Psoas muscle (tissue), 8 donors: ENCODE data around the gene GRAMD1B. TPM values are rescaled to one million over a fixed set of nuclear protein-coding genes. Genes with fewer than 3 reads are reported as not detected.

ENCODE experiments used
- ATAC-seq, 4 donors: fragments of 200-7000 bp; cut with Tn5 transposase; one replicate each; pipeline ENCODE4 v1.9.1; 2020; ENCODE audit warnings: moderate library complexity in 3 of 4, mild to moderate bottlenecking in 2 of 4
- DNase-seq, 2 donors: peaks; one replicate each; pipeline ENCODE4 v3.0.0-alpha.2; 2020
- H3K27ac ChIP-seq: fragments of 200-600 bp; one replicate; pipeline ENCODE4 v1.8.0; 2022
- H3K27me3 ChIP-seq, 3 donors: fragments of 200-600 bp in 1 of 3; one replicate each; pipeline versions ENCODE4 v1.6.1 to v1.8.0; 2013 to 2022; ENCODE audit warnings: low read length in 2 of 3, mild to moderate bottlenecking in 2 of 3, moderate library complexity in 1 of 3; ENCODE audit not compliant: insufficient read depth in 3 of 3
- H3K36me3 ChIP-seq, 2 donors: fragments of 200-600 bp in 1 of 2; one replicate each; pipeline versions ENCODE4 v1.6.1 to v1.8.0; 2013 to 2022; ENCODE audit warnings: low read depth in 1 of 2, mild to moderate bottlenecking in 1 of 2, moderate library complexity in 1 of 2; ENCODE audit not compliant: insufficient read depth in 1 of 2
- H3K4me1 ChIP-seq: fragments of 200-600 bp; one replicate; pipeline ENCODE4 v1.8.0; 2022
- H3K4me3 ChIP-seq: fragments of 200-600 bp; one replicate; pipeline ENCODE4 v1.8.0; 2022; ENCODE audit warnings: mild to moderate bottlenecking
- H3K9me3 ChIP-seq: fragments of 200-600 bp; one replicate; pipeline ENCODE4 v1.8.0; 2022
- WGBS, 3 donors: extraction: QIAGEN DNeasy Blood & Tissue Kit; methylation state at CpG; one replicate each; pipeline versions ENCODE4 v1.1.6 to v1.1.7; 2013; 5-methylcytosine and 5-hydroxymethylcytosine counted together
- intact Hi-C, 2 donors: fragments of 100-400 bp; cut with DNase I; formaldehyde crosslinking; loops; one replicate each; pipeline versions ENCODE4 v1.11.0 to v1.14.2; 2022
- polyA plus RNA-seq, 3 donors: library from polyadenylated mRNA; stranded (reverse); fragments of 200-250 nt; gene quantifications; one replicate each; pipeline ENCODE4 v1.2.3, GENCODE V29; 2013
- total RNA-seq, 4 donors: library from RNA; stranded (reverse); fragmentation: NEBNext Ultra II Directional in 2 of 4; extraction: Animal tissue kit (Norgen Biotek cat#: 25700) in 2 of 4; gene quantifications; one replicate each; pipeline versions ENCODE4 v1.2.1 to v1.2.4, GENCODE V29; 2021 to 2023
- TF ChIP-seq, protein P1 (sequence below): fragments of 200-600 bp; IDR thresholded peaks from one replicate; pipeline ENCODE4 v1.8.0; 2022; ENCODE audit warnings: antibody characterized with exemption
- donor health status: healthy with polysubstance abuse.
- donor health status: DM: no; HTN: no; CAD: no; lungs with moderate emphysema.
- donor health status: Bipolar disorder and iron deficiency.
- donor health status: healthy.
- donor health status: DM: yes; HTN: yes; CAD: no.
- donor health status: DM: no; HTN: no; CAD: no.
- donor health status: DM: no; HTN: no; CAD: no.
- donor health status: DM: yes; HTN: yes; CAD: no.

Gene GRAMD1B
- total and polyA plus RNA-seq, 7 donors: 0.67 to 24.0 (median 6.8) TPM

DNA sequence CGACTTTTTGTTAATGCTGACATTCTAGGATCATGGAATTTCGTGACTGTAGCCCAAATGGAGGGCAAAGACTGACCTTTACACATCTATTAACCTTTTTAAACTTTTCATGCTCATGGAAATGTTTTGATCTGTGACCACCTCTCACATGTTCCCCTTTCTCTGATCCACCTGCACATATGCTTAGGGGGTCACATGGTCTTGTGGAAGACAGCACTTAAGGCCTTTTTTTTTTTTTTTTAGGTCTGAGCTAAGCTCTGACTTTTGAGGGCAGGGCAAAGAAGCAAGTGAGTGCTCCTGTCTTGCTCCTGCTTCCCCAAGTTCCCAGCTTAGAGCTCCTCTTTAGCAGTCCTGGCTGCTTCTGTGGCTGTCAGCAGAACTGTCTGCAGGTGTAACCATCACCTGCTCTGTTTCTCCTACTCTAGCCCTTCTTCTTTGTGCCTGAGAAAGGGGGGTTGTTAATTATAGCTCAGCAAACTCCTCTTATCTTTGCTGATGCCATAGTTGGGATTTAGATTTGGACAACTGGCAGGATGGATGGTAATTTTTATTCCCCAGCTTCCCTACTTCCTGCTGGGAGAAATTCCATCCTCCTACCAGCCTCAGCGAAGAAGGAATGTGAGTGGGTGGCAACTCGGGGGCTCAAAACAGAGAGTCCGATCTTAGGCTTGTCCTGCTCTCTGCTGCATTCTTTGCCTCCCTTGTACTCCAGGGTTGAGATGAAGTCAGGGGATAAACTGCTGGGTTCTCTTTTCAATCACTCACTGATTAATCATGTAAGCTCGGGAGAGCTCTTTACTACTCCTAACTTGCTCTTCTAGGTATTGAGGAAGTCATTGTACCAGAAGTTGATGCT lies 64.4 kb downstream of the GRAMD1B start:
- Histone ChIP-seq H3K9me3 (no peaks in the 10 kb centered on the region), H3K27ac (no peak overlapping the region), H3K4me3 (no peak overlapping the region), H3K27me3 (no peaks in the 10 kb centered on the region), H3K4me1 (no peaks in the 10 kb centered on the region), H3K36me3 (no peaks in the 10 kb centered on the region)
- TF ChIP-seq, protein P1, sequence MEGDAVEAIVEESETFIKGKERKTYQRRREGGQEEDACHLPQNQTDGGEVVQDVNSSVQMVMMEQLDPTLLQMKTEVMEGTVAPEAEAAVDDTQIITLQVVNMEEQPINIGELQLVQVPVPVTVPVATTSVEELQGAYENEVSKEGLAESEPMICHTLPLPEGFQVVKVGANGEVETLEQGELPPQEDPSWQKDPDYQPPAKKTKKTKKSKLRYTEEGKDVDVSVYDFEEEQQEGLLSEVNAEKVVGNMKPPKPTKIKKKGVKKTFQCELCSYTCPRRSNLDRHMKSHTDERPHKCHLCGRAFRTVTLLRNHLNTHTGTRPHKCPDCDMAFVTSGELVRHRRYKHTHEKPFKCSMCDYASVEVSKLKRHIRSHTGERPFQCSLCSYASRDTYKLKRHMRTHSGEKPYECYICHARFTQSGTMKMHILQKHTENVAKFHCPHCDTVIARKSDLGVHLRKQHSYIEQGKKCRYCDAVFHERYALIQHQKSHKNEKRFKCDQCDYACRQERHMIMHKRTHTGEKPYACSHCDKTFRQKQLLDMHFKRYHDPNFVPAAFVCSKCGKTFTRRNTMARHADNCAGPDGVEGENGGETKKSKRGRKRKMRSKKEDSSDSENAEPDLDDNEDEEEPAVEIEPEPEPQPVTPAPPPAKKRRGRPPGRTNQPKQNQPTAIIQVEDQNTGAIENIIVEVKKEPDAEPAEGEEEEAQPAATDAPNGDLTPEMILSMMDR: no peak
- no peak for DNase-seq
- intact Hi-C loops: no loop called here
- no peak for ATAC-seq
- WGBS, 3 donors: 57 to 67% (median 62%) methylated on average over 6 of the region's 6 CpGs

DNA sequence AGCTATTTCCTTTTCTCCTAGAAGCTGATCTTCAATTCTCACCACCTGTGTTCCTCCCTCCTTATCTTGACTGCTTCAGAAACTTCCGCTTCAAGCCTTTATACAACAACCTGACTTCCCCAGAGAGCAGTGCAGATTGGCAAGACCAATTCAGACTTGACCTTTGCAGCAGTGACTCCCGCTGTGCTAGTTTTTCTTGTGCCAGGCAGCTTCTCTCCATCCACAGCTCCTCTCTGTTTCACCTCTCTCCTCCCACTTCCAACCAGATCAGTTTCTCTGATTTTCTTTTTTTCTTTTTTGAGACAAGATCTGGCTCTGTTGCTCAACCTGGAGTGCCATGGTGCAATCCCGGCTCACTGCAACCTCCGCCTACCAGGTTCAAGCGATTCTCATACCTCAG lies 74.3 kb downstream of the GRAMD1B start:
- H3K9me3 ChIP-seq: no peaks in the 10 kb centered on the region
- 84 to 90% (median 88%) methylated on average over 5 of the region's 5 CpGs for WGBS, 3 donors
- H3K4me3 ChIP-seq: no peak overlapping the region
- ATAC-seq (no peak), DNase-seq (no peak)
- no peak overlapping the region for H3K27ac ChIP-seq
- H3K36me3 ChIP-seq: no peaks in the 10 kb centered on the region
- TF ChIP-seq, protein P1: no peak
- no peaks in the 10 kb centered on the region for H3K4me1 ChIP-seq
- intact Hi-C loops: no loop called here
- no peaks in the 10 kb centered on the region for H3K27me3 ChIP-seq

DNA sequence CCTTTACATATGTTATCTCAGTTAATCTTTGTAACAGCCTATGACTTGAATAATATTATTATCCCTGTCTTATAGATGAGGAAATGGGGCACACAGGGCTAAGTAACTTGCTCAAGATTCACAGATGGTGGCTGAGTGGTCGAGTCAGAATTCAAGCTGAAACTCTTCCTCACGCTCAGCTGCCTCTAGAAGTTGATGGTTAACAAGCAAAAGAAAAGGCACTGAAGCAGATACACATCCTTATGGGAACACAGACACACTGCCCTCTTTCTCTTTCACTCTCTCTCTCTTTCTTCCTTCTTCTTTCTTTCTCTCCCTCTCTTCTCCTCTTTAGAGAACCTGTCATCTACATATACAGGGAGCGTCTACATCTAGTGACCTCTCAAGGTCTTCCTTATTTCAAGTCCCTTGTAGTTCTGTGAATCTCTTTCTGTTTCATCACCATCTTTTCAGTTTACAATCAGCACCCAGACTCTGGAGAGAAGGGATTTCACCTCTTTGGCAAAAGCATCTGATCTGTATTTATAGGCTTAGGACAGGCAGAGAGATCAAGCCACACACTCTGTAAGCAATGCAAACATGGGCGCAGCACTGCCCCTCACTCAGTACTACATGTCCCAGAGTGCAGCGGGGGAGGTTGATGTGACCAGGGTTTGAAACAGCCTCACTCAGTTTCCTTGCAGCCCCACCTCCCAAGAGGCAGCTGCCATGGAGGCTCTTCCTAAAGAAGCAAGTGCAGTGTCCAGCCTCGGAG lies 75.7 kb downstream of the GRAMD1B start:
- intact Hi-C loops: no loop called here

DNA sequence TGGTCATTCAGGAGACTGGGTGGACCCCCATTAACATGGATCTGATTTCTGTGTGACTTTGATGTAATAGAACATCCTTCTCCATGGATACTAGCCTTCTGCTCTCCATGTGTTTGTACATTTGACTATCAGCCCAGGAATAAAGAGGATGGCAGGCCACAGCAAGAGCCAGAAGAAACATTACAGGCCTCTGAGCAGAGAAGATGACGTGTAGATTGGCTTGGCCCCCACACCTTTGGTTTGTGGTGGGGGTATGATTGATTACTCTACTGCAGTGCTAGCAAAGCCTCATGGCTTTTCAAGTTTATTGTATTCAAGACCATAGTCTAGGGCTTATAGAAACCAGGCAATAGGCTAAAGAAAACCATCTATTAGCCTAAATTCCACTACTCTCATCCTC lies 77.0 kb downstream of the GRAMD1B start:
- H3K36me3 ChIP-seq: no peaks in the 10 kb centered on the region
- no peaks in the 10 kb centered on the region for H3K4me1 ChIP-seq
- H3K27ac ChIP-seq: no peak overlapping the region
- TF ChIP-seq, protein P1: no peak
- ATAC-seq (no peak), DNase-seq (no peak)
- no peaks in the 10 kb centered on the region for H3K27me3 ChIP-seq
- intact Hi-C loops: no loop called here
- WGBS, 3 donors: 75 to 97% (median 80%) methylated on average over 1 of the region's 1 CpG
- H3K9me3 ChIP-seq: no peaks in the 10 kb centered on the region
- H3K4me3 ChIP-seq: no peak overlapping the region

More for the DNA sequence above, 75.7 kb downstream of the GRAMD1B start:
- 72 to 75% (median 74%) methylated on average over 6 of the region's 6 CpGs for WGBS, 3 donors
- DNase-seq (no peak), ATAC-seq (no peak)
- TF ChIP-seq, protein P1: no peak
- Histone ChIP-seq H3K9me3 (no peaks in the 10 kb centered on the region), H3K27me3 (no peaks in the 10 kb centered on the region), H3K4me1 (no peaks in the 10 kb centered on the region), H3K27ac (no peak overlapping the region), H3K4me3 (no peak overlapping the region), H3K36me3 (no peaks in the 10 kb centered on the region)
